Type B pancreatic cell (in vitro differentiated cells): ENCODE measurements around the gene COX19. TPM values are rescaled to one million over a fixed set of nuclear protein-coding genes. Genes with fewer than 3 reads are reported as not detected.

Source experiments
- DNase-seq: peaks from one replicate; pipeline ENCODE4 v3.0.0; 2021; ENCODE audit warnings: mixed read lengths; ENCODE audit not compliant: unreplicated experiment; ENCODE audit errors: extremely low spot score
- H3K27ac Mint-ChIP-seq: 2 replicates; pipeline ENCODE4 v1.8.0; 2021; ENCODE audit warnings: mild to moderate bottlenecking, mixed read lengths
- H3K27me3 Mint-ChIP-seq: 2 replicates; pipeline ENCODE4 v1.8.0; 2021; ENCODE audit warnings: mixed read lengths
- H3K36me3 Mint-ChIP-seq: 2 replicates; pipeline ENCODE4 v1.8.0; 2021; ENCODE audit warnings: mixed read lengths
- H3K4me1 Mint-ChIP-seq: one replicate; pipeline ENCODE4 v1.8.0; 2021; ENCODE audit warnings: mixed read lengths; ENCODE audit not compliant: unreplicated experiment
- H3K4me3 Mint-ChIP-seq: 2 replicates; pipeline ENCODE4 v1.8.0; 2021; ENCODE audit warnings: mild to moderate bottlenecking, mixed read lengths
- H3K9me3 Mint-ChIP-seq: 2 replicates; pipeline ENCODE4 v1.8.0; 2021; ENCODE audit warnings: mixed read lengths
- total RNA-seq: library from RNA; stranded (reverse); gene quantifications from 2 replicates; pipeline ENCODE4 v1.2.1, GENCODE V29; 2021; ENCODE audit warnings: low replicate concordance
- TF ChIP-seq, protein P1 (sequence below): fragments of 200-600 bp; sonication (generic); conservative IDR thresholded peaks from 2 replicates; pipeline ENCODE4 v1.5.0; 2021; ENCODE audit warnings: antibody characterized with exemption, mild to moderate bottlenecking

Gene COX19
- total RNA-seq, 1 donor from 2014 or later, result 15.4 TPM

DNA sequence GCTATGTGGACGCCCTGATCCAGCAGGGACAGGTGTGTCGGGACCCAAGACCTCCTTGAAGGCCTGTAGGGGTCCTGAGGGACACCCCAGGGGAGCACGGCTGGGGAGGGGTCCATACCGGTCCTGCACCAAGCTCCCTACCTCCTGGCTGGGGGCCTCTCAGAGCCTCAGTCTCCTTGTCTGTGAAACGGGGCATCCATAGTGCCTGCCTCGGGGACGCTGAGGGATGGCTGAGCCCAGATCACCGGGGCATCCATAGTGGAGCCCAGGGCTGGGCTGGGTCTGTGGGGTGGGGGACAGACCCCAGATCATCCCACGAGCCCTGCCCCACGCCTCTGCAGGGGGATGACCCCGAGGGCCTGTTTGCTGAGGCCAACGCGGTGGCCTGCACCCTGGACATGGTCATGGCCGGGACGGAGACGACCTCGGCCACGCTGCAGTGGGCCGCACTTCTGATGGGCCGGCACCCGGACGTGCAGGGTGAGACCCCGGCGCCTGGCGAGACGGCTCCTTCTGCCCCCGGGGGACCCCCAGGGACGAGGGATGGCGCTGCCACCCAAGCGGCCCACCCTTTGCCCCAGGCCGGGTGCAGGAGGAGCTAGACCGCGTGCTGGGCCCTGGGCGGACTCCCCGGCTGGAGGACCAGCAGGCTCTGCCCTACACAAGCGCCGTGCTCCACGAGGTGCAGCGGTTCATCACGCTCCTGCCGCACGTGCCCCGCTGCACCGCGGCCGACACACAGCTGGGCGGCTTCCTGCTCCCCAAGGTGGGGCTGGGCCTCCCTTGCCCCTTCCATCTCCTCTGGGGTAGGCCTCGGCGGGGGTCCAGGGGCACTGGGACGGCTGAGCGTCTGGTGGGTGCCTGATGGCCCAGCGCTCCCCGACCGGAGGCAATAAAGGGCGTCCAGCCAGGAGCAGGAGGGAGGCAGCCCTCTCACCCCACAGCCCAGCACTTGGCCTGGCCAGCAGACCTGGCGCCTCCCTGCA lies 11.7 kb upstream of the COX19 start:
- H3K4me1 Mint-ChIP-seq, result peaks cover 5% of the 10 kb centered on the region

DNA sequence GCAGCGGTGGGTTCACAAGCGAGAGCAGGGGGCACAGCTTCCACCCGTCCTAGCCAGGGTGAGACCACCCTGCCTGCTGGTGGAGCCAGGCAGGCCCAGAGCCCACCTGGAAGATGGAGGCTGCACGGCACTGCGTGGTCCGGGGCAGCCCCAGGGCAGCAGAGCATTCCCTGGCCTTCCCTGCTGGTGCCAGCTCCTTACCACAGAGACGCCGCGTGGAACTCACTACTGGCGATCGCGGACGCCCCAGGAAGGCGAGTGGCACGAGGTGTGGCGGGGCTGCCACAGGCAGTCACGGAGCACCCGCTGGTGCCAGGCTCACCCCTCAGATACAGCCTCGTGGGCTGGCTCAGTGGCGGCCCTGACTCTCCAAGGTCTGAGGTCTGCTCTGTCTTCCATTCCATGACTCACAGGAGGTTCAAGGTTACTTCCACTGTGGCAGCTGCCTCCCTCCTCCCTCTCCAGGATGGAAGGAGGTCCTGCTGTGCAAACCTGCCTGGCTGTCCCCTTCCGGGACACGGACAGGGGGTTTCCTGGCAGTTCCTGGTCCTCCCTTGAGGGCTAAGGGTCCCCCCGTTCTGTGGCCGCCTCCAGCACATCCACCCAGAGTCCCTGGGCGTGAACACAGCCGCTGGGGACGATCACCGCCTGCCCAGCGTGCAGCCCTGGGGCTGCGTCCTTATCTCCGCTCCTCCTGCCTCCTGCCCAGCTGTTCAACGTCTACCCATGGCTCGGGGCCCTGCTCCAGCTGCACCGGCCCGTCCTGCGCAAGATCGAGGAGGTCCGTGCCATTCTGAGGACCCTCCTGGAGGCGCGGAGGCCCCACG lies 10.8 kb upstream of the COX19 start:
- no peak overlapping the region for H3K27ac Mint-ChIP-seq
- no peaks in the 10 kb centered on the region for H3K9me3 Mint-ChIP-seq
- no peak overlapping the region for H3K4me3 Mint-ChIP-seq
- TF ChIP-seq, protein P1, sequence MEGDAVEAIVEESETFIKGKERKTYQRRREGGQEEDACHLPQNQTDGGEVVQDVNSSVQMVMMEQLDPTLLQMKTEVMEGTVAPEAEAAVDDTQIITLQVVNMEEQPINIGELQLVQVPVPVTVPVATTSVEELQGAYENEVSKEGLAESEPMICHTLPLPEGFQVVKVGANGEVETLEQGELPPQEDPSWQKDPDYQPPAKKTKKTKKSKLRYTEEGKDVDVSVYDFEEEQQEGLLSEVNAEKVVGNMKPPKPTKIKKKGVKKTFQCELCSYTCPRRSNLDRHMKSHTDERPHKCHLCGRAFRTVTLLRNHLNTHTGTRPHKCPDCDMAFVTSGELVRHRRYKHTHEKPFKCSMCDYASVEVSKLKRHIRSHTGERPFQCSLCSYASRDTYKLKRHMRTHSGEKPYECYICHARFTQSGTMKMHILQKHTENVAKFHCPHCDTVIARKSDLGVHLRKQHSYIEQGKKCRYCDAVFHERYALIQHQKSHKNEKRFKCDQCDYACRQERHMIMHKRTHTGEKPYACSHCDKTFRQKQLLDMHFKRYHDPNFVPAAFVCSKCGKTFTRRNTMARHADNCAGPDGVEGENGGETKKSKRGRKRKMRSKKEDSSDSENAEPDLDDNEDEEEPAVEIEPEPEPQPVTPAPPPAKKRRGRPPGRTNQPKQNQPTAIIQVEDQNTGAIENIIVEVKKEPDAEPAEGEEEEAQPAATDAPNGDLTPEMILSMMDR, result no peak
- no peaks in the 10 kb centered on the region for H3K36me3 Mint-ChIP-seq
- no peak for DNase-seq
- peaks cover 5% of the 10 kb centered on the region for H3K4me1 Mint-ChIP-seq
- no peaks in the 10 kb centered on the region for H3K27me3 Mint-ChIP-seq

More for the DNA sequence above, 11.7 kb upstream of the COX19 start:
- no peaks in the 10 kb centered on the region for H3K36me3 Mint-ChIP-seq
- no peaks in the 10 kb centered on the region for H3K27me3 Mint-ChIP-seq
- no peak overlapping the region for H3K4me3 Mint-ChIP-seq
- no peak overlapping the region for H3K27ac Mint-ChIP-seq
- H3K9me3 Mint-ChIP-seq, result no peaks in the 10 kb centered on the region
- TF ChIP-seq, protein P1, result no peak
- DNase-seq, result no peak

DNA sequence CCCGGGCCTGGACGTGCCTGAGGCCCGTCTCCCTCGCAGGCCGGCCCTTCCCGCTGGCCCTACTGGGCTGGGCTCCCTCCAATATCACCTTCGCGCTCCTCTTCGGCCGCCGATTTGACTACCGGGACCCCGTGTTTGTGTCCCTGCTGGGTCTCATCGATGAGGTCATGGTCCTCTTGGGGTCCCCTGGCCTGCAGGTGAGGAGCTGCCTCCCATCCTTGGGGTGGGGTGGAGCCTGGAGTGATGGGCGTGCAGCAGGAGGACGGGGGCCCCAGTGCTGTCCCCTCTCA lies 9.7 kb upstream of the COX19 start:
- H3K36me3 Mint-ChIP-seq, result no peaks in the 10 kb centered on the region
- no peaks in the 10 kb centered on the region for H3K9me3 Mint-ChIP-seq
- H3K4me1 Mint-ChIP-seq, result peaks cover 5% of the 10 kb centered on the region
- H3K4me3 Mint-ChIP-seq, result no peak overlapping the region
- TF ChIP-seq, protein P1, result no peak
- no peak overlapping the region for H3K27ac Mint-ChIP-seq
- H3K27me3 Mint-ChIP-seq, result no peaks in the 10 kb centered on the region
- DNase-seq, result no peak

DNA sequence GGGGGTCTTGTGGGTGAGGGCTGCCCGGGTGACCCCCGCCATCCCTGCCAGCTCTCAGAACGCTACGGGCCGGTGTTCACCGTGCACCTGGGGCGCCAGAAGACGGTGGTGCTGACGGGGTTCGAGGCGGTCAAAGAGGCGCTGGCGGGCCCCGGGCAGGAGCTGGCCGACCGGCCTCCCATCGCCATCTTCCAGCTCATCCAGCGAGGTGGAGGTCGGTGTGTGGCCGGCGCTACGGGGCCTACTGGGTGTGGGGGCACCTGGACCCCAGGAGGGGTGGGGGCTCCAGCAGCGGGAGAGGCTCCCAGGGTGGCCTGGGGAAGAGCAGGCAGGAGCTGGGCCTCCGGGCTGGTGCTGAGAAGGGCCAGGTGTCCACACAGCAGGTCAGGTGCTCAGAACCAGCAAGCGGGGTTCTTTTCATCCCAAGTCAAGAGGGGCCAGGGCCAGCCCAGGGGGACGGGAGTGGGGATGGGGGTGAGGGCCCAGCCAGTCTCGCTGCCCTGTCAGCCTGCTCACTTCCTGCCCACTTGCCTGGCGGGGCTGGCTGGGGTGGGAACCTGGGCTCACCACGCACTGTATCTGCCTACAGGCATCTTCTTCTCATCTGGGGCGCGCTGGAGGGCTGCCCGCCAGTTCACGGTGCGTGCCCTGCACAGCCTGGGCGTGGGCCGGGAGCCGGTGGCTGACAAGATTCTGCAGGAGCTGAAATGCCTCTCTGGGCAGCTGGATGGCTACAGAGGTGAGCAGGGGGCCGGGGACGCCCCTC lies 9.2 kb upstream of the COX19 start:
- Mint-ChIP-seq H3K27me3 (no peaks in the 10 kb centered on the region), H3K27ac (no peak overlapping the region)
- TF ChIP-seq, protein P1, result no peak

DNA sequence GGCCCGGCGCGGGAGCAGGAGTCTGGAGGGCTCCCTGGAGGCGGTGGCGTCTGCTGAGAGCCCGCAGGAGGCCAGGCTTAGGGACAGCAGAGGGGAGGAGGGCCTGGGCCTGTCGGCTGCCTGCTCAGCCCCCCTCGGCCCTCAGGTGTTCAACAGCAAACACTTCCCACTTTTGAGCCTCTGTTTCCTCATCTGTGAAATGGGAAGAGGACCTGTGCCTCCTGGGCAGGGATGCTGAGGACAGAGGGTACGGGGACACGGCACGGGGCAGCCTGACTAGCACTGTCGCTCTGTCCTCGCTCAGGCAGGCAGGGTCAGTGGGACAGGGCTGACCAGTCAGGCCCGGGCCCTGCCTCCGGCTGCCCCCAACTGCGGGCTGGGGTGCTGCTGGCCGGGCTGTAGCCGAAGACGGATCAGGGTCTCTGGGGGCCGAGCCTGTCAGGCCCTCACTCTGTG lies 8.3 kb upstream of the COX19 start:
- Mint-ChIP-seq H3K9me3 (no peaks in the 10 kb centered on the region), H3K4me1 (peaks cover 5% of the 10 kb centered on the region), H3K27ac (no peak overlapping the region), H3K4me3 (no peak overlapping the region), H3K36me3 (no peaks in the 10 kb centered on the region), H3K27me3 (no peaks in the 10 kb centered on the region)
- TF ChIP-seq, protein P1, result no peak
- no peak for DNase-seq

More for the DNA sequence above, 9.2 kb upstream of the COX19 start:
- Mint-ChIP-seq H3K36me3 (no peaks in the 10 kb centered on the region), H3K4me1 (peaks cover 5% of the 10 kb centered on the region), H3K4me3 (no peak overlapping the region), H3K9me3 (no peaks in the 10 kb centered on the region)
- no peak for DNase-seq
